ENCODE results near the gene UBE2S.

UBE2S gene

DNA sequence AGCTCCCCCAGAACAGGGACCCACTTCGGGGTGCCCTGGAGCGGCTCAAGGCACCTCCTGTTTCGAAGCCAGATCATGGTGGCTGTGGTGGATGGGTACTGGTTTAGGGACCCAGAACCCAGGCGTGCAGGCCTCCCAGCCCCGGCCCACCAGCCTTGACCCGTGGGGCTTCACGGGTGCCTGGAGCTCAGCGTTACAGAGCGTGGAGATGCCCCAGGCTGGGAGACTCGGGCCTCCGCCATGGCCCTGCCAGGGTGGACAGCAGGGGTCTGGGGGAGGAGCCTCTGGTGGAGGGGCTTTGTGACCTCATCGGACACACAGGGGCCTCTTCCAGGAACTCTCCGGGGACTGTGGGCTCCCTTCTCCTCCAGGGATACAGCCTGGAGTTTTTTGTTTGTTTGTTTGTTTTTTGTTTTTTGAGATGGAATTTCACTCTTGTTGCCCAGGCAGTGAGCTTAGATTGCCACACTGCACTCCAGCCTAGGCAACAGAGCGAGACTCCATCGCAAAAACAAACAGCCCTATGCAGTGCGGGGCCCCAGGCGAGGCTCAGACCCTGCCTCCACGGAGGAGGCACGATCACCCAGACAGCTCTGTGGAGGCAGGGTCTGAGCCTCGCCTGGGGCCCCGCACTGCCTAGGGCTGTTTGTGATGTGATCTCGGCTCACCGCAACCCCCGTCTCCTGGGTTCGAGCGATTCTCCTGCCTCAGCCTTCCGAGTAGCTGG, 44.4 kb downstream of the UBE2S start, which contains the start of gene GARIN5B:
Gene GARIN5B, minus strand, starts transcription at position 271 of the 727 bp plus-strand sequence. Its CDS starts 194 bp downstream, at position 77.
- no peak for DNase-seq (ENCODE audit: low read depth in 2 of 2)

DNA sequence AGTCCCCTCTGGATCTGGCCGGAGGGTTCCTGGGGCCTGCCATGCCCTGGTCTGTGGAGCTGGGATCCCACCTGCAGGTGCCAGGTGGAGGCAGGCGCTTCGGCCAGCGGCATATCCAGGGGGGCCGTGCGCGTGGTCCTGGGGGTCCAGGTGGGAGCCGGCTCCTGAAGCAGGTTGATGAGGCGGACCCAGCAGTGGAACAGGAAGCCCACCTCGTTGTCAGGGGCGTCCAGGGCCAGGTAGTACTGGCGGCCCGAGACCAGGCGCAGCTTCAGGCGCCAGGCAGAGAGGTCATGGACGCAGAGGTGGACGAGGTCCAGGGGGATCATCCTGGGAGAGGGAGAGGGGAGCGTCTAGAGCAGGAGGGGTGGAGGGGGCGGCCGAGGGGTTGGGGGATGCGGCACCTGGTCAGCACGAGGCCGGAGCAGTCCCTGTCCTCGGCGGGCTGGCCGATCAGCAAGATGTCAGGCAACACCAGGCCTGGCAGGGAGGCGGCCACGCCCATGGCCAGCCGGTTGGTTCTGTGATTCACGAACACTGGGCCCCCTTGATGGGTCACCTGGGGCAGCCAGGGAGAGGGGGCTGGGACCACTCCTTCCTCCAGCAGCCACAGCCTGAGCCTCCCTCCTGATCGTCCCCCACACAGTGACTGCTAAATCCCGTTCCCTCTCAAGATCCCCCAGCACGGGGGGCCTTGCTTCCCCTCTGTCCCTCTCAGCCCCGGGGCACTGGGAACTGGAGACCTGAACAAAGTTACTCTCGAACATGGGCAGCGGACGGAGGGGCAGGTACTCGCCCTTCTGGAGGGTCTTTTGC, 45.2 kb downstream of the UBE2S start:
- no peak for DNase-seq (ENCODE audit: low read depth in 2 of 2)

DNA sequence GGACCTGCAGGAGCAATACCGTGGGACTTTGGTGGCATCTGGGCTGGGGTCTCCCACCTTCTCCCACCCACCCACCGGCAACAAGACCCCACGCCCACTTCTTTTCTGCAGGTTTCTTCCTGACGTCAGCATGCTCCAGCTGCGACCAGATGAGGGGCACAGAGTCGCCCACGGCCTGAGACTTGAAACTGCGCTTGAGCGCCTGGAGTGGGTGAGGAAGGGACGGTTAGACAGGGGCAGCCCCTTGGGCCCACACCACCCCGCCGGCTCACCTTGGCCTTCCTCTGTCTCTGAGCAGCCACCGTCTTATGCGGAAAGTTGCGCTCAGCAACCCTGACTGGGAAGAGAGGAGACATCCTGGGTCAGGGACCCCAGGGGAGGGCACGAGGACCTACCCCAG, 46.7 kb downstream of the UBE2S start:
- no peak for DNase-seq (ENCODE audit: low read depth in 2 of 2)

DNA sequence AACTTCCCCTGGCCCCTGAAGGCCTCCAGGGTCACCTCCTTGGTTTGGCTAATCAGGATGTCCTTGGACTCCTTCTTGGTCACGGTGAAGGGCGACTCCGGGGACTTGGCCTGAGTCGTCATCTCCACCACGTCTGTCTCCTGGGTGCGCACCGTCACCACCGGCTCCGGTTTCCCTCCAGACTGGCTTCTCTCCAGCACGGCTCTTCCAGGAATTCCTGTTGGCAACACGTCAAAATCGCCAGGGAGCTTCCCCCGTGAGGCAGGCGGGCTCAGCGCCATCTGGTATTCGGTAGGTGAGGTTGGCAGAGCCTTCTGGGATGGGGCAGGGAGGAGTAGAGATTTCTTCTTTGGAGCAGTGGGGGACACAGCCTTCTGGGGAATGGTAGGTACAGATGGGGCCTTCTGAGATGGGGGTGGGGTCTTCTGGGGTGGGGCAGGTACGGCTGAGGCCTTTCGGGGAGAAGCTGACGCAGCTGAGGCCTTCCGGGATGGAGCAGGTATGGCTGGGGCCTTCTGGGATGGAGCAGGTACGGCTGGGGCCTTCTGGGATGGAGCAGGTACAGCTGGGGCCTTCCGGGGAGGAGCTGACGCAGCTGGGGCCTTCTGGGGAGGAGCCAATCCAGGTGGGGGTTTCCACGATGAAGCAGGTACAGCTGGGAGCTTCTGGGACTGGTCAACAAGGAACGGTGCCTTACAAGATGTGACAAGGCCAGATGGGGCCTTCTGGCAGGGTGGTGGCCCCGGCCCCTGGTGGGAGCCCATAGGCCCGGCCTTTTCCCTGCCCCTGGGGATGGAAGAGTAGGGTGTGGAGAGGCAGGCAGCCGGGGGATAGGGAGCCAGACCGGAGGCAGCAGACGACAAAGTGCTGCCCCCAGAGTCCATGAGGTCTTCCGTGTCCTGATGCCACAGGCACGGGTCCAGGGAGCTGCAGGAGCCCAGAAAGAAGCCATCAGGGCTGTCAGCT, 48.4 kb downstream of the UBE2S start:
- DNase-seq (ENCODE audit: low read depth in 2 of 2): no peak

DNA sequence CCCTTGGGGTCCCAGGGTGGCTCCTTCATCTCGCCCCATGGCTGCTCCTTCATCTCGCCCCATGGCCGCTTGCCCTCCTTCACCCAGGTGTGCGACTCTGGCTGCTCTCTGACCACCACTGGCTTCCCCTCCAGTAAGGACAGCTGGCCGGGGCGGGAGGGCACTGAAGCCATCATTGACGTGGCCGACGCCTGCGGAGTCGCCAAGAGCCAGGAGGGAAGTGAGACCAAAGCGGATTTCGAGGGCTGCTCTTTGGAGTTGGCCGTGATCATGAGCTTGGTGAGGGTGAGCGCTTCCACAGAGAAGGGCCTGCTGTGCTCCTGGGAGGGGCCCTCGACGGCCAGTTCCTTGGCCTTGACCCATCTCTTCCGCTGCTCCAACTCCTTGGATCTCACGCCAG, 49.1 kb downstream of the UBE2S start:
- no peak for DNase-seq (ENCODE audit: low read depth in 2 of 2)

DNA sequence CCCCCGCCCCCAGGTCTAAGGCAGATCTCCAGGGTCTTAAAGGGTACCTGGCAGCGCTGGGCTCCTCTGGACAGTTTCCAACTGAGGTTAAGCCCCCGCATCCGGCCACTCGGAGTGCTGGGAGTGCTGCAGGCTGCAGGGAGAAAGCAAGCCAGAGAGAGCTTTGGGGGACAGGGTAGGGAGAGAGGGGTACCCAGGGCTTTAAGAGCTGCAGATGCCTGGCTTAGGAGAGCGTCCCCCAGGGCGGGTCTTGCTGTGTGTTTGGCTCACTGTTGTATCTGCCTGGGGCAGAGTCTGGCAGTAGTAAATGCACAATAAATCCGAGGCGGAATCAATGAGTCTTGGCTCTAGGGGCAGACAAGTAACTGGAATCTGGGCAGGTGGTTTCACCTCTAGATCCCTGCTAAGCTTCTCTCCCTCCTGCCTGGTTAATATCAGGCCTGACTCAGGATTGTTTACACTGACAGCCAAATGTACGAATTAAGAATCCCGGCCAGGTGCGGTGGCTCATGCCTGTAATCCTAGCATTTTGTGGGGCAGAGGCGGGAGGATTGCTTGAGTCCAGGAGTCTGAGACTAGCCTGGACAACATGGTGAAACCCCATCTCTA, 52.3 kb downstream of the UBE2S start:
- no peak for DNase-seq (ENCODE audit: low read depth in 2 of 2)

DNA sequence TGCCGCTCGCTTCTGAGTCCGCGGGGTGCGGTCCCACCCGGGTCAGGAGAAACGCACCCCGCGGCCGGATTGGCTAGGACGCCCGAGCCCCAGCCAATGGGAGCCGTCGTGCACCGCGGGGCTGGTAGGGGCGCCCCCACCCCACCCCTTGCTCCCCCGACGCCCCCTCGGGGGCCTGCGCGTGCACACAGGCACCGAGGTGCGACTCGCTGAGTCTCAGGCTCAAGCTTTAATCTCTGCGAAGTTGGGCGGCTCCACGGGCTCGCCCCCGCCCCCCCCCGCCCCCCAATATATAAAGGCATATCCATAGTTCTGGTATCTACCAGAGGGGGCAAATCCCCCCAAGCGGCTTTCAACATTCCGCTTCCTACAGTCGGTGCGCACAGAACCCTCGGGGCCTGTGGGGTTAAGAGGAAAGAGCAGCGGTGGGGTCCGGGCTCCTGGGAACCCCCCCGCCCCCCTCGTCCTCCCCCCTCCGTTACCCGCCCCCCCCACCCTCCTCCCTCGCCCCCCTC, 52.8 kb downstream of the UBE2S start, which contains the start of gene COX6B2:
Gene COX6B2, minus strand, starts transcription at position 22 of the 515 bp plus-strand sequence. CDS start 198 bp downstream, outside the sequence.
- no peak for DNase-seq (ENCODE audit: low read depth in 2 of 2)

DNA sequence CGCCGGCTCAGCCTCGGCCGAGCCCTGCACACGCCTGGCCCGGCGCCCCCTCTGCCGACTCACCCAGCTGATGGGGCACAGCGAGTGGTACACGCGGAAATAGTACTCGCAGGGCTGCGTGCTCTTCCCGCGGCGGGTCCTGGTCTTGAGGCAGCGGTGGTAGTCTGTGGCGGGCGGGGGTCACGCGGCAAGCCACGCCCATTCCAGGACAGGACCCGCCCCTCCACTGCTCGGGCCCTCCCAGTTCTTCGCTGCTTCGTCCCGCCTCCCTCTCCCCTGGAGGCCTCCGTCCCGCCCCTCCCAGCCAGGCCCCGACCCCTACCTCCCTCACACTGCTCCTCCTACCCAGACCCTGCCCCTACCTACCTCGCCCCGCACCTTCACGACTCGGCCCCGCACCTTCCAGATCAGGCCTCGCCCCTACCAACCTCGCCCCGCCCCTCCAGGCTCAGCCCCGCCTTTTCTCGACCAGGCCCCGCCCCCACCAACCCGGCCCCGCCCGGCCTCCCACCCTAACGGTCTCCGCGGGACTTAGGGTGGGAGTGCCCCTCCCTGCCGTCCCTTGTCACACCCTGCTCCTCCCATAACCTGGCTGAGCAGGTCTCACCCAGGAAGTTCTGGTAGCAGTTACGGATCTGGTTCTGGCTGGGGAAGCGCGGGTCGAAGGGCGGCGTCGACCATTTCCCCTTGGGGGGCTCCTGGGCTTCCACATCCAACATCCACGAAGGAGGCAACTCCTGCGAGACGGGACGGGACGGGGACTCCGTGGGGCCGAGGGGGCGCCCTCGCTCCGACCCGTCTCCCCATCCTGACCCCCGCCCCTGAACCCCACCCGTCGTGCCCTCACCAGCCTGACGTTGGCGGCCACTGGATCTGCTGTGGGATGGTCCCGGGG, 53.5 kb downstream of the UBE2S start:
- peak; percentile 13 to 39 for DNase-seq (ENCODE audit: low read depth in 2 of 2)

DNA sequence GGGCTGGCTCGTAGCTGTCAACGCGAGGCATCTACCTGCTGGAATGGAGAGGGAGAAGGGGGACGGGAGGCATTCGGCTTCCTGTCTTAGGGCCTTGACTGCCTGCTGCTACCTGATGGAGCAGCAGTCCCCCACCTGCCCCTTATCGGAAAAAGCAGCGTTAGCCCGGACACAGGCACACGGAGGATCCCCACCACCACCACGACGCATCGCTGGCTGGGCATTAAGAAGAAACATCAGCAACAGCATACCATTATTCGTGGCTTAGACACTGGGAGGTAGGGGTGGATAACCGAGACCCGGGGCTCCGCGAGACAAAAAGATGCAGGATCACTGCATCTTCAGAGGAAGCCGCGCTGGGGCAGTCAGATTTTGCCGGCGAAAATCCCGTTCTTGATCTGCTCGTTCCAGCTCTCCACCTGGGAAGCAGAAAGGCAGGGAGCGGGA, 54.2 kb downstream of the UBE2S start:
- no peak for DNase-seq (ENCODE audit: low read depth in 2 of 2)

DNA sequence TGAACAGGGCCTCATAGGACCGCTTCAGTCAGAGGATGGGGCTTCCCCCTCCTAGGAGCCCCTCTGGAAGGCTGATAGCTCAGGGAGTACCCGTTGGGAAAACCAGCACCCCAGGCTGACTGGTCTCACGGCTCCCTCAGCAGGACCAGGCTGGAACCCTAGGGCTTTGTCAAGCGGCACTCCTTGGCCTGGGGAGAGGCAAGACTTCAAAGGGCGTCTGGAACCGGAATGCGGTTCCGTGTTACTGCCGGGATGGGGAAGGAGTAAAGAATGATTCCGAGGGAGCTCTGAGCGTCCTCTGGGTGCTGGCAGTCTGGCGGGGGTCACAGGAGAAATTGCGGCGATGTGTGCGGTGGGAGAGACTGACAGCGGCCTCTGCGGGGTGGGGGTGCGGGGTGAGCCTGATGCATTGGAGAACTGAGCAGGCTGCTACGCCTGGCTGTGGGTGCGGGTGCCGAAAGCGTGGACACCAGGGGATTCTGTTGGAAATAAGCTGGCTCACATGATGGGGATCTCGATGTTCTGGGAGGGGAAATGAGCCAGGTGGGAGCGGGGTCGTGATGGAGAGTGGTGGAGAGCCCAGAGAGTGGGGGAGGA, 54.9 kb downstream of the UBE2S start:
- no peak for DNase-seq (ENCODE audit: low read depth in 2 of 2)

DNA sequence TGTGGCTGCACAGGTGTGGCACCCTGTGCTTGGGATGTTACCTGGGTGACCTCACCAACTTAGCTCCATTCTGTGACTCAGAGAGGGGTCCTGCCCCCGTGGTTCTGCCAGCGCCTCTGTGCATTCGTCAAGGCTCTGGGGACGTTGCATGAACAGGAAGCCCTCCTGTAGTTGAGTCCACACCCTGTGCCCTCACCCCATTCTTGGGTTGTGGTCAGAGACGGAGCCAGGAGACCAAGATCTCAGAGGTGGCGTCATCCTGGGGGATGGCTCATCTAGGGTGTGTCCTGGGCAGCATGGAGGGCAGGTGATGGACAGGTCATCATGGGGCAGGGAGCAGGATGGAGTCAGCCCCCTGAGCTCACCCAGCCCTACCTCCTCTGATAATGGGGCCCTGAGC, 55.5 kb downstream of the UBE2S start:
- DNase-seq (ENCODE audit: low read depth in 2 of 2): no peak

DNA sequence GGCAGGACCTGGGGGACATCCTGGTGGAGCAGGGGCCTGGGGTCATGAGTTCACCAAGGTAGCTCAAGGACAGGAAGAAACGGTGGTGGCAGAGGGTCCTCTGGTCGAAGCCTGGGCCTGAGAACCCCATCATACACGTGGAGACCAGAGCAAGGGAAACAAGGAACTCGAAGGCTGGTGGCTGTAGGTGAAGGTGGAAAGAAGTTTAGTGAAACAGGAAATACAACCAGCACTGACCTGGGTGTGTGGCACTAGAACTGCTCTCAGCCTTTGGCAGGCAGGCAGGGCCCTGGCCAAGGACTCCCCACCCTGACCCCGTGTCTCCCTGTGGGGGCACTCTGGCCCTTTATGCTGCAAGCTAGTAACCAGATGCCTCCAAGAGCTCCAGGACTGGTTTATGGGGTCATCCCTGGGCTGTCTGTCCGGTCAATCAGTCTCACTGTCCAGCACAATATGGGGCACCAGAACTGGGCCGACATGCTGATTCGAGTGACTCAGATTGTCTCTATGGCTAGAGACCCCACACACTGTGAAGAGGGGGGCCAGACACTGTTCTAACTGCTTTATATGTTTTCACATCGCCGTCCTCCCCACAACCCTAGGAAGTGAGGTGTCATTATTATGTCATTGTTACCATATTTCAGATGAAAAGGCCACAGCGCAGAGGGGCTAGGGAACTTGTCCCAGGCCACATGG, 56.8 kb downstream of the UBE2S start:
- DNase-seq (ENCODE audit: low read depth in 2 of 2): no peak

Data from stimulated activated CD8-positive, alpha-beta memory T cell treated with anti-CD3 and anti-CD28 coated beads, Interleukin-7, amount 100 ng/mL, for 4 hours (primary cell).